ENCODE data around the gene DSG4. TPM values are rescaled to one million over a fixed set of nuclear protein-coding genes. Genes with fewer than 3 reads are reported as not detected.

The DSG4 gene
- total RNA-seq, 1 donor: not detected

- TF ChIP-seq, protein P1, sequence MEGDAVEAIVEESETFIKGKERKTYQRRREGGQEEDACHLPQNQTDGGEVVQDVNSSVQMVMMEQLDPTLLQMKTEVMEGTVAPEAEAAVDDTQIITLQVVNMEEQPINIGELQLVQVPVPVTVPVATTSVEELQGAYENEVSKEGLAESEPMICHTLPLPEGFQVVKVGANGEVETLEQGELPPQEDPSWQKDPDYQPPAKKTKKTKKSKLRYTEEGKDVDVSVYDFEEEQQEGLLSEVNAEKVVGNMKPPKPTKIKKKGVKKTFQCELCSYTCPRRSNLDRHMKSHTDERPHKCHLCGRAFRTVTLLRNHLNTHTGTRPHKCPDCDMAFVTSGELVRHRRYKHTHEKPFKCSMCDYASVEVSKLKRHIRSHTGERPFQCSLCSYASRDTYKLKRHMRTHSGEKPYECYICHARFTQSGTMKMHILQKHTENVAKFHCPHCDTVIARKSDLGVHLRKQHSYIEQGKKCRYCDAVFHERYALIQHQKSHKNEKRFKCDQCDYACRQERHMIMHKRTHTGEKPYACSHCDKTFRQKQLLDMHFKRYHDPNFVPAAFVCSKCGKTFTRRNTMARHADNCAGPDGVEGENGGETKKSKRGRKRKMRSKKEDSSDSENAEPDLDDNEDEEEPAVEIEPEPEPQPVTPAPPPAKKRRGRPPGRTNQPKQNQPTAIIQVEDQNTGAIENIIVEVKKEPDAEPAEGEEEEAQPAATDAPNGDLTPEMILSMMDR (IDR thresholded peaks at IDR 0.05; ENCODE audit: extremely low read depth, low read depth, low read length): no peak
- no peak for DNase-seq (ENCODE audit: insufficient read length, low spot score, missing footprints)
- H3K79me2 ChIP-seq (ENCODE audit: insufficient read depth, low read length): no peaks in the 10 kb centered on the region
Observed at GRCh38 chr18:31386741-31387140, 10.2 kb downstream of the DSG4 start.

DNA sequence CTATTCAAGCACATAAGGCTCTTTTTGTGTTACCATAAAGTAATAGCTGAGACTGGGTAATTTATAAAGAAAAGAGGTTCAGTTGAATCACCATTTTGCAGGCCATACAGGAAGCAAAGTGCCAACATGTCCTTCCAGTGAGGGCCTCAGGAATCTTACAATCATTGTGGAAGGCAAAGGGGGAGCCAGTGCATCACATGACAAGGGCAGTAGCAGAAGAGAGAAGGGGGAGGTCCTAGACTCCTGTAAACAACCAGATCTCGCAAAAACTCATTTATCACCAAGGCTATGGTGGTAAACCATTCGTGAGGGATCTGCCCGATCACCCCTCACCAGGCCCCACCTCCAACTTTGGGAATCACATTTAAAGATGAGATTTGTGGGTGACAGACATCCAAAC is 16.7 kb downstream of the DSG4 start:
- Histone ChIP-seq H3K4me1 (ENCODE audit: insufficient read depth, low read length) (no peaks in the 10 kb centered on the region), H4K20me1 (ENCODE audit: insufficient read depth, low read length) (no peaks in the 10 kb centered on the region), H3K36me3 (ENCODE audit: insufficient read depth, low read length) (no peaks in the 10 kb centered on the region), H3K27ac (ENCODE audit: low read depth, low read length) (no peak overlapping the region), H3K9me3 (ENCODE audit: low read depth, low read length) (no peaks in the 10 kb centered on the region), H2AFZ (ENCODE audit: low read length) (no peak overlapping the region), H3K27me3 (ENCODE audit: insufficient read depth, low read length) (no peaks in the 10 kb centered on the region), H3K4me3 (ENCODE audit: insufficient read depth, low read length) (no peak overlapping the region), H3K79me2 (ENCODE audit: insufficient read depth, low read length) (no peaks in the 10 kb centered on the region), H3K4me2 (ENCODE audit: insufficient read depth, low read length) (no peak overlapping the region)
- DNase-seq (ENCODE audit: insufficient read length, low spot score, missing footprints): no peak
- TF ChIP-seq, protein P1 (IDR thresholded peaks at IDR 0.05; ENCODE audit: extremely low read depth, low read depth, low read length): no peak

More at GRCh38 chr18:31386741-31387140, 10.2 kb downstream of the DSG4 start:
- Histone ChIP-seq H3K27ac (ENCODE audit: low read depth, low read length) (no peak overlapping the region), H3K27me3 (ENCODE audit: insufficient read depth, low read length) (no peaks in the 10 kb centered on the region), H4K20me1 (ENCODE audit: insufficient read depth, low read length) (no peaks in the 10 kb centered on the region), H2AFZ (ENCODE audit: low read length) (no peak overlapping the region), H3K4me1 (ENCODE audit: insufficient read depth, low read length) (no peaks in the 10 kb centered on the region), H3K4me2 (ENCODE audit: insufficient read depth, low read length) (no peak overlapping the region), H3K36me3 (ENCODE audit: insufficient read depth, low read length) (no peaks in the 10 kb centered on the region), H3K4me3 (ENCODE audit: insufficient read depth, low read length) (no peak overlapping the region), H3K9me3 (ENCODE audit: low read depth, low read length) (no peaks in the 10 kb centered on the region)

- H4K20me1 ChIP-seq (ENCODE audit: insufficient read depth, low read length): no peaks in the 10 kb centered on the region
- TF ChIP-seq, protein P1 (IDR thresholded peaks at IDR 0.05; ENCODE audit: extremely low read depth, low read depth, low read length): no peak
- no peaks in the 10 kb centered on the region for H3K9me3 ChIP-seq (ENCODE audit: low read depth, low read length)
- H3K4me3 ChIP-seq (ENCODE audit: insufficient read depth, low read length): no peak overlapping the region
- no peak overlapping the region for H3K4me2 ChIP-seq (ENCODE audit: insufficient read depth, low read length)
- H3K27ac ChIP-seq (ENCODE audit: low read depth, low read length): no peak overlapping the region
- no peaks in the 10 kb centered on the region for H3K36me3 ChIP-seq (ENCODE audit: insufficient read depth, low read length)
- no peak overlapping the region for H2AFZ ChIP-seq (ENCODE audit: low read length)
- H3K4me1 ChIP-seq (ENCODE audit: insufficient read depth, low read length): no peaks in the 10 kb centered on the region
- H3K27me3 ChIP-seq (ENCODE audit: insufficient read depth, low read length): no peaks in the 10 kb centered on the region
- no peaks in the 10 kb centered on the region for H3K79me2 ChIP-seq (ENCODE audit: insufficient read depth, low read length)
- DNase-seq (ENCODE audit: insufficient read length, low spot score, missing footprints): no peak
Observed at GRCh38 chr18:31396796-31397612, 20.4 kb downstream of the DSG4 start.

DNA sequence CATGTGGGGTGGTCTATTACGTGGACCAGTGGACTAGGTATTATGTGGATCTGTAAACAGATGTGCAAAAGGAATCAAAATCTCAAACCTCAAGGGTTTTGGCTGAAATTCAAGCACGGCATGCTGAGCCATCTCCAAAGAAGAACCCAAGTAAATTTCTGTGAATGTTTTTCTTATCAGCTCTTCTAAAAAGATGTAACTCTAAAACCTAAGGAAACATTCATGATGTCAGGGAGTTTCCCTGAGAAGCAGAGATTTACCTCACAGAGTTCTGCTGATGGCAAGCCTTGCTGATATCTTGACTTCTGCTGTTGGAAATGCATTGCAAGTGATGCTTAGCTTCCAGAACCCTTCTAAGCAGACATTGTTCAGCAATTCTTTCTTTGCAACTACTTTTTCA is 21.6 kb downstream of the DSG4 start:
- no peak overlapping the region for H3K27ac ChIP-seq (ENCODE audit: low read depth, low read length)
- H3K79me2 ChIP-seq (ENCODE audit: insufficient read depth, low read length): no peaks in the 10 kb centered on the region
- no peak overlapping the region for H2AFZ ChIP-seq (ENCODE audit: low read length)
- H3K36me3 ChIP-seq (ENCODE audit: insufficient read depth, low read length): no peaks in the 10 kb centered on the region
- no peak overlapping the region for H3K4me3 ChIP-seq (ENCODE audit: insufficient read depth, low read length)
- H3K4me2 ChIP-seq (ENCODE audit: insufficient read depth, low read length): no peak overlapping the region
- no peaks in the 10 kb centered on the region for H3K9me3 ChIP-seq (ENCODE audit: low read depth, low read length)
- TF ChIP-seq, protein P1 (IDR thresholded peaks at IDR 0.05; ENCODE audit: extremely low read depth, low read depth, low read length): no peak
- no peaks in the 10 kb centered on the region for H3K27me3 ChIP-seq (ENCODE audit: insufficient read depth, low read length)
- no peak for DNase-seq (ENCODE audit: insufficient read length, low spot score, missing footprints)
- H3K4me1 ChIP-seq (ENCODE audit: insufficient read depth, low read length): no peaks in the 10 kb centered on the region
- no peaks in the 10 kb centered on the region for H4K20me1 ChIP-seq (ENCODE audit: insufficient read depth, low read length)

All from osteoblast (primary cell).